ENCODE results near the gene KIAA1755. TPM values are rescaled to one million over a fixed set of nuclear protein-coding genes. Genes with fewer than 3 reads are reported as not detected.

Gene KIAA1755
- polyA plus RNA-seq, 1 donor from 2014 or later = not detected

GRCh38 chr20:38205001-38205400 is 55.5 kb downstream of the KIAA1755 start (continued):
- no peak for TF ChIP-seq EP300 (conservative IDR thresholded peaks at IDR 0.05; ENCODE audit: poor library complexity, severe bottlenecking)

- H3F3A ChIP-seq (ENCODE audit: insufficient read depth, low read length, poor library complexity, severe bottlenecking) = no peaks in the 10 kb centered on the region
- TF ChIP-seq SMC3 (conservative IDR thresholded peaks at IDR 0.05; ENCODE audit: poor library complexity) = no peak
- no peak for TF ChIP-seq TAF1 (IDR thresholded peaks at IDR 0.05; ENCODE audit: low read depth)
- TF ChIP-seq RAD21 (conservative IDR thresholded peaks at IDR 0.05) = no peak
- no peak for TF ChIP-seq CTCF (IDR thresholded peaks at IDR 0.05; ENCODE audit: poor library complexity, severe bottlenecking)
- TF ChIP-seq MXI1 (conservative IDR thresholded peaks at IDR 0.05; ENCODE audit: poor library complexity, severe bottlenecking) = no peak
- no peak for TF ChIP-seq REST (IDR thresholded peaks at IDR 0.05; ENCODE audit: borderline replicate concordance)
- no peak for TF ChIP-seq POLR2AphosphoS5 (IDR thresholded peaks at IDR 0.05)
- TF ChIP-seq EP300 (conservative IDR thresholded peaks at IDR 0.05; ENCODE audit: poor library complexity, severe bottlenecking) = no peak
- no peak for TF ChIP-seq EZH2 (IDR thresholded peaks at IDR 0.05; ENCODE audit: borderline replicate concordance, insufficient read depth, low read length, poor library complexity, severe bottlenecking)
- H3K4me3 ChIP-seq (ENCODE audit: low read length) = no peak overlapping the region
- no peaks in the 10 kb centered on the region for H3K79me2 ChIP-seq (replicated peaks; ENCODE audit: insufficient read depth, low read length)
- H3K36me3 ChIP-seq (ENCODE audit: insufficient read depth, low read length) = no peaks in the 10 kb centered on the region
- H2AFZ ChIP-seq (ENCODE audit: low read depth, low read length) = no peak overlapping the region
- no peak overlapping the region for H3K9ac ChIP-seq (ENCODE audit: low read length)
- no peaks in the 10 kb centered on the region for H4K20me1 ChIP-seq (ENCODE audit: insufficient read depth)
- H3K27ac ChIP-seq (ENCODE audit: low read length) = peak overlapping the region; percentile 36
- no peaks in the 10 kb centered on the region for H3K27me3 ChIP-seq (ENCODE audit: insufficient read depth, low read depth, low read length)
- H3K9me2 ChIP-seq (ENCODE audit: insufficient read depth, low read length) = no peaks in the 10 kb centered on the region
- no peaks in the 10 kb centered on the region for H3K9me3 ChIP-seq (ENCODE audit: low read length)
- no peak overlapping the region for H3K4me2 ChIP-seq (ENCODE audit: low read length)
These were observed 56.6 kb downstream of the KIAA1755 start for GRCh38 chr20:38203981-38204357.

GRCh38 chr20:38203337-38203980 is 57.1 kb downstream of the KIAA1755 start:
- peak overlapping the region; percentile 43 for H3K4me3 ChIP-seq (ENCODE audit: low read length)
- H3K4me2 ChIP-seq (ENCODE audit: low read length) = no peak overlapping the region

More at GRCh38 chr20:38203337-38203980, 57.1 kb downstream of the KIAA1755 start:
- Histone ChIP-seq H2AFZ (ENCODE audit: low read depth, low read length) (no peak overlapping the region), H3K36me3 (ENCODE audit: insufficient read depth, low read length) (no peaks in the 10 kb centered on the region), H3K27ac (ENCODE audit: low read length) (peak overlapping the region; percentile 36), H4K20me1 (ENCODE audit: insufficient read depth) (no peaks in the 10 kb centered on the region), H3K9me3 (ENCODE audit: low read length) (no peaks in the 10 kb centered on the region), H3K27me3 (ENCODE audit: insufficient read depth, low read depth, low read length) (no peaks in the 10 kb centered on the region), H3F3A (ENCODE audit: insufficient read depth, low read length, poor library complexity, severe bottlenecking) (no peaks in the 10 kb centered on the region), H3K9ac (ENCODE audit: low read length) (no peak overlapping the region), H3K79me2 (replicated peaks; ENCODE audit: insufficient read depth, low read length) (no peaks in the 10 kb centered on the region), H3K9me2 (ENCODE audit: insufficient read depth, low read length) (no peaks in the 10 kb centered on the region)
- TF ChIP-seq POLR2AphosphoS5 (IDR thresholded peaks at IDR 0.05) (peak; percentile 9), CTCF (IDR thresholded peaks at IDR 0.05; ENCODE audit: poor library complexity, severe bottlenecking) (no peak)

All from neural cell (in vitro differentiated cells).